Testis (tissue), 3 donors: ENCODE results near the gene RNF169. TPM values are rescaled to one million over a fixed set of nuclear protein-coding genes. Genes with fewer than 3 reads are reported as not detected.
"Not testable (repeated sequence)": the region's sequence is repeated elsewhere in the genome, so short reads cannot be mapped to it uniquely, and the experiment has no call there.

Source experiments
- DNase-seq: peaks from one replicate; pipeline ENCODE4 v3.0.0-alpha.2; 2019
- H3K27ac ChIP-seq, 2 donors: fragments of 200-600 bp; sonication (generic); one replicate each; pipeline ENCODE4 v1.5.1; 2019
- H3K27me3 ChIP-seq: fragments of 200-600 bp; sonication (generic); one replicate; pipeline ENCODE4 v1.5.1; 2019
- H3K36me3 ChIP-seq: fragments of 200-600 bp; sonication (generic); one replicate; pipeline ENCODE4 v1.5.1; 2017; ENCODE audit warnings: low read depth; ENCODE audit errors: missing control alignments
- H3K4me1 ChIP-seq: fragments of 200-600 bp; sonication (generic); one replicate; pipeline ENCODE4 v1.5.1; 2019
- H3K4me3 ChIP-seq, 2 donors: fragments of 200-600 bp; sonication (generic); one replicate each; pipeline ENCODE4 v1.5.1; 2017 to 2019
- H3K9me3 ChIP-seq: fragments of 200-600 bp; sonication (generic); one replicate; pipeline ENCODE4 v1.5.1; 2017
- CTCF ChIP-seq, 3 experiments: fragments of 450-650 bp in 2 of 3; fragments of 200-600 bp in 1 of 3; sonication (generic) in 1 of 3; IDR thresholded peaks; one replicate each; pipeline ENCODE4 v1.5.1; 2016 to 2019; ENCODE audit warnings: antibody characterized with exemption in 3 of 3, mild to moderate bottlenecking in 2 of 3, moderate library complexity in 1 of 3
- POLR2A ChIP-seq: fragments of 450-650 bp; IDR thresholded peaks from one replicate; pipeline ENCODE4 v1.6.1; 2017; ENCODE audit warnings: antibody characterized with exemption, mild to moderate bottlenecking, moderate library complexity
- WGBS, 2 donors: methylation state at CpG; one replicate each; pipeline ENCODE4 v1.1.5; 2018; 5-methylcytosine and 5-hydroxymethylcytosine counted together
- intact Hi-C: fragments of 100-400 bp; cut with DNase I; formaldehyde crosslinking; loops from one replicate; pipeline ENCODE4 v1.15.1; 2023; ENCODE audit warnings: low total_unique reads
- polyA plus RNA-seq: library from polyadenylated mRNA; stranded (reverse); fragments of 350-450 nt; fragmentation: Illumina TruSeq; extraction: RNeasy Lipid Tissue Mini Kit (QIAGEN cat#74804); gene quantifications from one replicate; pipeline ENCODE4 v1.2.3, GENCODE V29; 2014; ENCODE audit warnings: low read depth, low replicate concordance; ENCODE audit not compliant: insufficient read depth
- total RNA-seq, 2 donors: library from RNA; depleted of rRNA; stranded (reverse); fragments of >200 nt; gene quantifications; one replicate each; pipeline ENCODE4 v1.2.3, GENCODE V29; 2016

Gene RNF169
- total and polyA plus RNA-seq, 3 donors from 2014 or later = 7.2 to 19.4 (median 19.3) TPM

DNA sequence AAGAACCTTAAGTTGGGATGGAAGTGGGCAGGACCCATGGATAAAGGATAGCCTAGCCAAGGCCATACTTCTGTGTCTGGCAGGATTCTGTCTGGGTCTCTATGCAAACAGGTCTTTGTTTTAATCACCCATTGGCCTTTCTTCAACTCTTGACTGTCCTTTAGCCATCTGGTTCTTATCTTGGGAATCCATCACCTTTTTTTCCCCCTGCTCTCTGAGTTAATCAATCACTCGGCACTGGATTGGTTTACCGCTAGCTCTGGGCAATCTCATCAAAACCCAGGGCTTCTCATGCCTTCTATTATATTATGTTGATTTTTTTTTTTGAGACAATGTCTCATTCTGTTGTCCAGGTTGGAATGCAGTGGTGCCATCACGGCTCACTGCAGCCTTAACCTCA, 1.8 kb upstream of the RNF169 start:
- Histone ChIP-seq H3K4me1 (peaks cover 6% of the 10 kb centered on the region), H3K4me3 (no peak overlapping the region), H3K9me3 (no peaks in the 10 kb centered on the region), H3K27me3 (no peaks in the 10 kb centered on the region), H3K36me3 (no peaks in the 10 kb centered on the region), H3K27ac (no peak overlapping the region)
- intact Hi-C loops = no loop called here
- 97 to 98% methylated on average over 3 of the region's 3 CpGs for WGBS, 2 donors
- DNase-seq = no peak
- no peak for TF ChIP-seq POLR2A
- TF ChIP-seq CTCF (IDR thresholded peaks at IDR 0.05) = no peak

- Histone ChIP-seq H3K4me1 (peaks cover 6% of the 10 kb centered on the region), H3K27me3 (no peaks in the 10 kb centered on the region), H3K9me3 (no peaks in the 10 kb centered on the region), H3K36me3 (no peaks in the 10 kb centered on the region), H3K4me3 (peak overlapping the region; percentile 74 to 93), H3K27ac (peak overlapping the region; percentile 94 to 99)
- intact Hi-C loops = no loop called here
- TF ChIP-seq POLR2A (no peak), CTCF (IDR thresholded peaks at IDR 0.05) (no peak)
- peak; percentile 54 for DNase-seq
- WGBS, 2 donors = 1% methylated on average over 11 to 34 of the region's 63 CpGs
Measured at GRCh38 chr11:74749127-74749964, 697 bp downstream of the RNF169 start.

DNA sequence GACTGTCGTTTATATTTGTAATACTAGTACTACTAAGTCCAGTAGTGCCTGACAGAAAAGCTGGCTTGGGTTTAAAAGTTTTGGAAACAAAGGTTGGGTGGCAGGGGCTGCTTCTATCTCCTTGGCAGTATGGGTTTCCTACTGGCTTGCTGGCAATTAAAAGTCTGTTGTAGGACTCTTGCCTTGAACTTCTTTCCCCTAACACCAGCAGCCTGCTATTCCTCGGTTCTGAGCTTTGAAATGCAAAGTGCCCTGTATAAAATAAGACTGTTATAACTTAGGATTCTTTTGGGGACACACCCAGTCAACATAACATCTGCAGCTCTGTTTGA, 1.3 kb downstream of the RNF169 start:
- peak overlapping the region in 1 of 2 donors; percentile 99 for H3K27ac ChIP-seq
- no peak for DNase-seq
- H3K4me3 ChIP-seq = peak overlapping the region; percentile 74 to 93
- intact Hi-C loops = no loop called here
- H3K4me1 ChIP-seq = peaks cover 6% of the 10 kb centered on the region
- TF ChIP-seq CTCF (IDR thresholded peaks at IDR 0.05) = no peak
- no peak for TF ChIP-seq POLR2A
- no peaks in the 10 kb centered on the region for H3K36me3 ChIP-seq
- no peaks in the 10 kb centered on the region for H3K27me3 ChIP-seq
- H3K9me3 ChIP-seq = no peaks in the 10 kb centered on the region
- 13 to 20% methylated on average over 2 of the region's 2 CpGs for WGBS, 2 donors

GRCh38 chr11:74750598-74750997, 1.9 kb downstream of the RNF169 start:
- DNase-seq, intact Hi-C loops, H3K36me3 ChIP-seq: not testable (repeated sequence)

GRCh38 chr11:74751303-74751702, 2.7 kb downstream of the RNF169 start:
- WGBS, 2 donors = 56 to 72% methylated on average over 2 of the region's 2 CpGs
- no peaks in the 10 kb centered on the region for H3K9me3 ChIP-seq
- peaks cover 6% of the 10 kb centered on the region for H3K4me1 ChIP-seq
- no peak overlapping the region for H3K4me3 ChIP-seq
- H3K27ac ChIP-seq = no peak overlapping the region
- H3K27me3 ChIP-seq = no peaks in the 10 kb centered on the region
- no peak for DNase-seq
- intact Hi-C loops = no loop called here
- no peaks in the 10 kb centered on the region for H3K36me3 ChIP-seq
- TF ChIP-seq CTCF (IDR thresholded peaks at IDR 0.05) (no peak), POLR2A (no peak)

More at GRCh38 chr11:74750598-74750997, 1.9 kb downstream of the RNF169 start:
- H3K4me3 ChIP-seq, H3K9me3 ChIP-seq, H3K4me1 ChIP-seq, H3K27me3 ChIP-seq, H3K27ac ChIP-seq: not testable (repeated sequence)
- WGBS, 2 donors = 80% methylated on average over 14 of the region's 14 CpGs
